Activated T-helper 9 cell treated with anti-CD3 and anti-CD28 coated beads, Interleukin-2, amount 50 U/mL, for 16 hours (primary cell): Measurements from ENCODE around the gene MPV17L2.
A peak's percentile ranks its signal among the peaks of the same experiment; 100 is the strongest.
"Not testable (repeated sequence)": the region's sequence is repeated elsewhere in the genome, so short reads cannot be mapped to it uniquely, and the experiment has no call there.

Source experiments
- DNase-seq: peaks from one replicate; pipeline ENCODE4 v3.0.0-alpha.2; 2020; ENCODE audit warnings: low read depth

Gene MPV17L2

DNA sequence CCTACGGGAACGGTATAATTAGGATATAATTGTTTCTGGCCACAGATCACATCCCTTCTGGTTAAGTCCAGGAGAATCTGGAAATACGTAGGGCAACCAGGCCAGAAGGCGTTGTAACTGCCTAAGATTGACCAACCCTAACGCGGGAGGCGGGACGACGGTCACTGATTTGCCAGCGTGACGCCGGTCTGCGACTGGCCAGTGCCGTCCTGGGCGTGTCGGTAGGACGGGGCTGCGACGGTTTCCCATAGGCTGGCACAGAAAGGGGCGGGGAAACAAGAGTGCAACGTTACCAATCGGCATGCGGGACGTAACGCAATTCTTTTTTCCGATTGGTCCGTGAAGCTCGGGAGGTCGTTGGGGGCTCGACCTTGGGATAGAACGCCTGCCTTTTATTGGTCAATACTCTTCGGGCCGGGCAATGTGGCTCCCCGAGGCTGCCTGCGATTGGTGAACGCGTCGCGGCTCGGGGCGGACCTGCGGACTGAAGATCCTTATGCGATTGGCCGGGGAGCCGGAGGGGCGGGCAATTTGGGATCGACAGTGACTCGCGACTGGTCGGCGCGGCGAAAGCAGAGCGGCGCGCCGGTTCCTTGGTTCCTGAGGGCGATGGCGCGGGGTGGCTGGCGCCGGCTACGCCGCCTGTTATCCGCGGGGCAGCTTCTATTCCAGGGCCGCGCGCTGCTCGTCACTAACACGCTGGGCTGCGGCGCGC is at the start of gene MPV17L2:
Gene MPV17L2, plus strand, starts transcription at position 546 of the 715 bp plus-strand sequence. Its CDS starts 64 bp downstream, at position 610.
- DNase-seq, result peak; percentile 97

DNA sequence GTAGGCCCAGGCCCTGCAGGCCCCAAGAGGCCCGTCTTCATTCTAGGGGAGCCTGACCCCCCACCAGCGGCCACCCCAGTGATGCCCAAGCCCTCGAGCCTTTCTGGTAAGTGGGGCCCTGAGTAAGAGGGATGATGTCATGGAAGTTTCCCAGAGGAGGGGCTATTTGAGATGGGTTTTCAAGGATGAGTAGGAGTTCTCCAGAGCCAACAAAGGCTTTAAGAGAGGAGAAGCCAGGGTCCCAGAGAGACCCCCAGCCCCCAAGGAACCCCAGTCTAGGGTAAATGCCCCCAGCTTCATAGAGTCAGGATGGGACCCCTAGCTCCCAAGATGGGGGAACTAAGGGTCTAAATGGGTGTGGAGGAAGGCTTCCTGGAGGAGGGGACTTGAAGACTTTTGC is 49.1 kb upstream of the MPV17L2 start:
- DNase-seq, result no peak

- no peak for DNase-seq
Observed at GRCh38 chr19:18144361-18144760, 48.7 kb upstream of the MPV17L2 start.

DNA sequence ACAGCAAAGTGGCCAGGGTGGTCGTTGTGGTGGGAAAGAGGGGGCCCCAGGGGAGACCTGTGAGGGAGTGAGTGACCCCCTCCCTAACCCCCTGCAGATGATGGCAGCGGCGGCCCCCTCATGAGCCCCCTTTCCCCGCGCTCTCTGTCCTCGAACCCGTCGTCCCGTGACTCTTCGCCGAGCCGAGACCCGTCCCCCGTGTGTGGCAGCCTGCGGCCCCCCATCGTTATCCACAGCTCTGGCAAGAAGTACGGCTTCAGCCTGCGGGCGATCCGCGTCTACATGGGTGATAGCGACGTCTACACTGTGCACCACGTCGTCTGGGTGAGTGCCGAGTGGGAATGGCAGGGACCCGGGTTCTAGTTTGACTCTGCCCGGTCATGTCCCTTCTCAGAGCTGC is 48.1 kb upstream of the MPV17L2 start:
- DNase-seq, result no peak

GRCh38 chr19:18145391-18145999 is 47.5 kb upstream of the MPV17L2 start:
- no peak for DNase-seq

- no peak for DNase-seq
Observed at GRCh38 chr19:18147396-18147795, 45.6 kb upstream of the MPV17L2 start.

GRCh38 chr19:18149596-18149975 is 43.4 kb upstream of the MPV17L2 start:
- DNase-seq, result no peak

DNA sequence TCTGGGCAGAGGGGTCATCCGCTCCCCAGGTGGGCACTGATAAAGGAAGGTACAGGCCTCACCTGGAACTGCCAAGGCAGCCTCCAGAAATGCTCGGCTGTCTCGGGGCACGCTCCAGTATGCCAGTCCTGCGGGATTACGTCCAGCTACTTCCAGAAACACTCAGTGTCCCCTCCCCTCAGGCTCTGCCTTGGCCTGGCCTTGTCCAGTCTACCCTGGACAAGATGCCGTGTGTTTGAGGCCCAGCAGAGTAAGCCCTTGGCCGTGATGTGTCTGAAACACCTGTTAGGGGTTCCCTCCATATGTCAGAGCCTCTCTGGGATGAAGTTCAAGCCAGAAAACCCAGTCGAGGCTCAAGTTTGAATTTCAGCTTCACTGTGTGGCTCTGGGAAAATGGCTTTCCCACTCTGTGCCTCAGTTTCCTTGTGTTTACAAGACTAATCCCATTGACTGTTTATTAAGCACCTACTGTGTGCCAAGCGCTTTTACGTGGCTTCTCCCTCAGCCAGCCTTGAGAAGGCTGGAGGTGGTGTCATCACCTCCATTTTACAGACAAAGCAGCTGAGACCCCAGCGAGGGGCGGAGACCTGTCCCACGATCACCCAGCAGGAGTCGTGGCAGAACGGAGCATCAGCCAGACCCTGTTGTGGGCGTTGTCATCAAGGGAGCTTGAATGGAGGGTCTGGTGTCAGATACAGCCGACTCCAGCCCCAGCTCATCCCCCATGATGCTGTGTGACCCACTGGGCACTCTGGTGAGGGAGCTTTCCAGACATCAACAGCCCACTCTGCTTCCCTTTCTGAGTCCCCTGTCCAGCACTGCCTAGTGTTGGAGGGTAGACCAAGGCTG is 42.0 kb upstream of the MPV17L2 start:
- no peak for DNase-seq

- peak; percentile 89 for DNase-seq
Observed at GRCh38 chr19:18152442-18152816, 40.6 kb upstream of the MPV17L2 start.

GRCh38 chr19:18152817-18153555 is 40.0 kb upstream of the MPV17L2 start, which contains the start of gene PIK3R2:
Gene PIK3R2, plus strand, starts transcription at chr19:18153163. Its CDS starts 2,717 bp downstream, at chr19:18155880.
- DNase-seq, result peak; percentile 98

DNA sequence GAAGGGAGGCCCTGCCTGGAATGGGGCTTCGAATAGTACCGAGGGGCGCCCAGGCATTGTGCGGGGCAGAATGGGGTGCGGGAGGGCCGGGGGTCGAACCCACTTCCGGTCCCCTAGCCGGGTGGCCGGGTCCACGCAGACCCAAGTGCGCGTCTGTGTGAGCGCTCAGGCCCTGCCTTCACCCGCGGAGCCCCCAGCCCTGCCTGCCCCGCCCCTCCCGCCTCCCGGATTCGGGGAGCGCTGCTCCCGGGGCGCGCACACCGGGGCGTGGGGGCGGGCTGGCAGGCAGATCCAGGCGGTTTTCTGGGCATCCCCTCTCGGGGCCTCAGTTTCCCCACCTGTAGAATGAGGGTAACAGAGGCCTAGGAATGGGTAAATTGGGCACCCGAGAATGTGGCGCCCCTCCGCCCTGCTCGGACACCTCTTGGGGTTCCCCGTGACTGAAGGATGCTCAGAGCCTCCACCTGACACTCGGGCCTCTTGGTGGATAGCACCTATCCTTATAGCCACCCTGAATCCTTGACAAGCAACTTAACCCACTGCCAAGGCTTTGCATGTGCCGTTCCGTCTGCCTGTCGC is 39.4 kb upstream of the MPV17L2 start:
- peak; percentile 22 for DNase-seq

GRCh38 chr19:18155095-18156087 is 37.6 kb upstream of the MPV17L2 start:
- DNase-seq, result no peak

DNA sequence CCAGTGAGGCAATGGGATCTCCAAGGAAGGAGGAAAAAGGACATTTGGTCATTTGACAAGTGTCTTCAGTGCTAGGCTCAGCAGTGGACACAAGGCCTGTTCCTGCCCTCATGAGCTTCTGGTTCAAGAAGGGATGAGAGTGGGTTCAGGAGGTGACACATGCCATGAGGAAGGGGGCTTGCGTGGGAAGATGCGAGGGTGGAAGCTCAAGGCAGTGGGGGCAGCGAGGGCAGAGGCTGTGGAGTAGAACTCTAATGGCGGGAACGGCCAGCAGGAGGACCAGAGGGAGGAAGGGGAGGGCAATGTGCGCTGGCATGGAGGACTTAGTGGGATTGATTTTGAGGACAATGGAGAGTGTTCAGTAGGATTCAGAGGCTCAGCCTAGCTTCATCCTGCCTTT is 36.8 kb upstream of the MPV17L2 start:
- no peak for DNase-seq

GRCh38 chr19:18156841-18157464 is 36.1 kb upstream of the MPV17L2 start:
- no peak for DNase-seq

GRCh38 chr19:18157465-18158063 is 35.5 kb upstream of the MPV17L2 start:
- no peak for DNase-seq

DNA sequence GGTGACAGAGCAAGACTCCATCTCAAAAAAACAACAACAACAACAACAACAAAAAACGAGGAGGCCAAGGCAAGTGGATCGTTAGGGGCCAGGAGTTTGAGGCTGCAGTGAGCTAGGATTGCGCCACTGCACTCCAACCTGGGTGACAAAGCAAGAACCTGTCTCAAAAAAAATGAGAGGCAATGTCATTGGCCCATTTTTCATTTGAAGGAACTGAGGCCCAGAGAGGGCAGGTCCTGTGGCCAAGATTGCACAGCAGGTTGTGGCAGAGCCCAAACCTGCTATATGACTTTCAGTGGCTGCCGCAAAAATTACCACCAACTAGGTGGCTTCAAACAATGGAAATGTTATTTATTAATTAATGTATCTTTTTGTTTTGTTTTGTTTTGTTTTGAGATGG is 34.6 kb upstream of the MPV17L2 start:
- no peak for DNase-seq

DNA sequence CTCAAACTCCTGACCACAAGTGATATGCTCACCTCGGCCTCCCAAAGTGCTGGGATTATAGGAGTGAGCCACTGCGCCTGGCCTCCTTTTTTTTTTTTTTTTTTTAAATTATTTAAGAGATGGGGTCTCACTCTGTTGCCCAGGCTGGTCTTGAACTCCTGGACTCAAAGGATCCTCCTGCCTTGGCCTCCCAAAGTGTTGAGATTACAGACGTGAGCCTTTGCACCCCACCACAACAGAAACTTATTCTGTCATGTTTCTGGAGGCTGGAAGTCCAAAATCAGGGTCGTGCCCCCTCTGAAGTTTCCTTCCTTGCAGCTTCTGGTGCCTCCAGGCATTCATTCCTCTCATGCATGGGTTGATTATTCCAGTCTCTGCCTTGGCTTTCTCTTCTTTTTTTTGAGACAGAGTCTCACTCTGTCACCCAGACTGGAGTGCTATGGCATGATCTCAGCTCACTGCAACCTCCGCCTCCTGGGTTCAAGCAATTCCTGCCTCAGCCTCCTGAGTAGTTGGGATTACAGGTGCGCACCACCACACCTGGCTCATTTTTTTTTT is 33.9 kb upstream of the MPV17L2 start:
- not testable (repeated sequence) for DNase-seq

DNA sequence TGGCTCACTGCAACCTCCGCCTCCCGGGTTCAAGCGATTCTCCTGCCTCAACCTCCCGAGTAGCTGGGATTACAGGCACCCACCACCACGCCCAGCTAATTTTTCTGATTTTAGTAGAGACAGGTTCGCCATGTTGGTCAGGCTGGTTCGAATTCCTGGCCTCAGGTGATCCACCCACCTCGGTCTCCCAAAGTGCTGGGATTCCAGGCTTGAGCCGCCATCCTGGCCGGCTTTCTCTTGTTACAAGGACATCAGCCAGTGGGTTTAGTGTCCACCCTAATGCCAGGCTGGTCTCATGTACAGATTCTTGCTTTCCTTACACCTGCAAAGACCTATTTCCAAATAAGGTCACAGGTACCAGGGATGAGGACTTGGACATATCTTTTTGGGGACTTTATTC is 33.2 kb upstream of the MPV17L2 start:
- DNase-seq, result no peak

GRCh38 chr19:18160493-18160970 is 32.5 kb upstream of the MPV17L2 start:
- no peak for DNase-seq
